ENCODE results near the gene GPC6.
"Not testable (repeated sequence)": the region's sequence is repeated elsewhere in the genome, so short reads cannot be mapped to it uniquely, and the experiment has no call there.

Gene GPC6

DNA sequence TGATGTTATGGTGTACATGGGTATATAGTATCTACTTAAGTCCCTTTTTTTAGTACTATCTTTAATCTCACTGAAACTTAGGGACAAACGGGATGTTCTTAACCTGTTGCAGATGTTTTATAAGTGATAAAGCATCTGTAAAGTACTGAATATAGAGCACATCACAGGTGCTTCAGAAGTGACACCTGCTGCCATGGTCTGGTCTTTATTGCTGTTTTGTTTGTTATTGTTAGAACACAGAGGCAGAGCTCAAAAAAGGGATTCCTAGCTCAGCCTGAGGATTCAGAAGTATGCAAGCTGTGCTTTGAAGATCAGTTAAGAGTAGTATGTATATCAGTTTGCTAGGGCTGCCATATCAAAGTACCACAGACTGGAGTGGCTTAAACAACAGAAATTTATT lies 1033.4 kb downstream of the GPC6 start:
- in situ Hi-C loops (cut with MboI; ENCODE audit: low sequenced_read_pairs): no loop called here

DNA sequence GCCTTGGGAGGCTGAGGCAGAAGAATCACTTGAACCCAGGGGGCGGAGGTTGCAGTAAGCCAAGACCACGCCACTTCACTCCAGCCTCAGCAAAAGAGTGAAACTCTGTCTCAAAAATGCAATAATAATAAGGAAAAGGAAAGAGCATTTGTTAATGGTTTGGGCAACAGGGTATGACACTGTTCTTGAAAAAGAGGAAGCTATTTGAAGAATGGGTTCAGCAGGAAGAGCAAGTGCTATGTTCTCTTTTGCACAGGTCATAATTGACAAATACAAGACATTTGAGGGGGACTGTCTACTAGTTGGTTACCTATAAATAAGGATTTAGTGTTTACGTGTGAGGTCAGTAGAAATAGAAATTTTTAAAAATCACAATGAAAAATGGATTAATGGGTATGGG lies 1034.6 kb downstream of the GPC6 start:
- in situ Hi-C loops (cut with MboI; ENCODE audit: low sequenced_read_pairs): no loop called here

DNA sequence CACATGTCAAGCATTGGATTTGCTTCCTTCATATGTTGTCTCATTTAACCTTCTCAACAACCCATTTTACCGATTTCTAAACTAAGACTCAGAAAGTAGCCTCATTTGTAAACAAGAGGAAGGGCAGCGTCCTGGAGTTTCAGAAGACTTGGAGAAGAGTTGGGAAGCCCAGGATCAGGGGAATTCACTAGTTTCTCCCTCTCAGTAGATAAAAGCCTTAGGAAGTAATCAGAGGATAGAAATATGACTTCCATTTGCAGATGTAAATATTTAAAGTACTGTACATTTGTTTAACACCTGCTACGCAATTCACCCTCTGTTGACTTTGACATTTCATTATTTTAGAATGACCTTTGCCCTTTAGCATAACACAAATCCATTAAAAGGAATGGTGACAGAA lies 1036.4 kb downstream of the GPC6 start:
- in situ Hi-C loops (cut with MboI; ENCODE audit: low sequenced_read_pairs): no loop called here

DNA sequence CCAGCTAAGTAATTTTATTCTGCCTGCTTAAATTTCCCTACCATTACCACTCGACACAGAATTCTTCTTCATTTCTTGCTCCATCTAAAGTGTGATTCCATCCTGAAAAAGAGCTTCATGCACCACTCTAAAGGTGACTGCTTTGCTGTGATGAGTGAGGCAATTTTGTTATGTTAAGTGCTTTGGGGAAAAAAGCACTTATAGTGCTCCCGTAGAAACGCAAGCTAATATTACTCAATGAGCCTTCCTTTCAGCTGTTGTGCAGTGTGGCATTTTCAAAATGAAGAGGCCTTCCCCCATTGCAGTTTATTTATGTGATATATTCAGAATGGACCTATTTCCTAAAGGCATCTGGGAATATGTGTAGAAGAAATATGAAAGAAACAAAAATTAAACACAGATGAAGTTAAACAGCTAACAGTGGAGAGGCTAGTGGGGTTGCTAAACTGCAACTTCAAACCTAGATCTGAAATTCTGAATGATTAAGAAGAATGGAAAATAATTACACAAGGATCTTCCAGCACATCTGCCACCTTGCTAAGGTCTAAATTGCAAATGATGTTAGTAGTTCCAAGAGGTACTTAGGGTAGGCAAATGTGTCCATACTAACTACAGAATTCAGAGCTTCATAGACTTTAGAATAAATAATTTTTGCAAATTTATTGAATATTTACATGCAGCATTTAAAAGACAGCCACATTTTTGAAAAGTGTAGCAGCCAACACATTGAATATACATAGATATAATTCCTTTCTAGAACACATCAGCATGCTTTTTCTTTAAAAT lies 1041.2 kb downstream of the GPC6 start:
- in situ Hi-C loops (cut with MboI; ENCODE audit: low sequenced_read_pairs): no loop called here

DNA sequence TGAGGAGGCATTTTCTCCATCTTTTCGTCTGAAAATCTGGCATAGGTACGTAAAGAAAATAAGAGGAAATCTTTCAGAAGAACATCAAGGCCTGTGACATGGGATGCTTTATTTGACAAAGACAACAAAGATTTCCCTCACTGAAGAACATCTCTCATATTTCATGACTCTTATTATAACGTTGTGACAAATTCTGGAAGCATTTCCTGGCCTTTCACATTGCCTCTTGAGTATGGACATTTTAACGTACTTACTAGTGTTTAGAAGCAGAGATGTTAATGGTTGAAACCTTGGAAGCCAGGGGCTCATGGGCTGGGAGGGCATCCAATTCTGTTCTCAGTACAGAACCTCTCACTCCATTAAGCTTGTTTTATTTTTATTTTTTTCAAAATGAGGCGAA lies 1042.1 kb downstream of the GPC6 start:
- in situ Hi-C loops (cut with MboI; ENCODE audit: low sequenced_read_pairs): no loop called here

DNA sequence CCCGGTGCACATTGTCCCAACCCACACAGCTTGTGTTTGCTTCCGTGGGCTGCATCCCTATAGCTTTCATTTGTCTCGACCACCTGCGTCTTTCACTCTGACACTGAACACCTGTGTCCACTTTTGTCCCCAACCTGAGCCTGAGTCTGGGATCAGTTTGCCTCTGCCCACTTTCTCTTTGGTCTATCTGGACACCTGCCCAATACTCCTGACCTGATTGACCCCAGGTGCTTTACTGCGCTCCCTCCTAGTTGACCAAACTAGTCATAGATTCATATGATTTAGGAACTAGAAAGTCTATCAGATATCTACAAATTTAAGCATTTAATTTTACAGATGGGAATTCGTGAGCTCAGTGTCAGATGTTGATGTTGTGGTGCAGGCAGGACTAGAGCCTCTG lies 1043.0 kb downstream of the GPC6 start:
- in situ Hi-C loops (cut with MboI; ENCODE audit: low sequenced_read_pairs): no loop called here

DNA sequence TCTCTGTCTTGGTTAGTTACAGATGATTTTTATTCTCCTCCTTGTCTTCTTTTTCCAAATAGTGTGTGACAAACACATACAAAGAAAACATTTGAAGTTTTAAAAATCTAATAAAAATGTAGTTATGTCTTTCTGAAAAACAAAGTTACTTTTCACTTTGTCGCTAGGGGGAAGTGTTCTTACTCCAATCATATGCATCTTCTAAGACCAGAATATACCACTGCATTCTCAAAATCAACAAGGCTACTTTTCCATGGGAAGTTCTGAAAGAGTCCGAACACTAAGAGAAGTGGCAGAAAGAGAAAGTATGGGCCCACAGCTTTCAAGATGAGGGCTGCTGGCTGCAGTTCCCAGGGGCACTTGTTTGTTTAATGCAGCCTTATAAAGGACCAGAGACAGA lies 1043.9 kb downstream of the GPC6 start:
- in situ Hi-C loops (cut with MboI; ENCODE audit: low sequenced_read_pairs): no loop called here

DNA sequence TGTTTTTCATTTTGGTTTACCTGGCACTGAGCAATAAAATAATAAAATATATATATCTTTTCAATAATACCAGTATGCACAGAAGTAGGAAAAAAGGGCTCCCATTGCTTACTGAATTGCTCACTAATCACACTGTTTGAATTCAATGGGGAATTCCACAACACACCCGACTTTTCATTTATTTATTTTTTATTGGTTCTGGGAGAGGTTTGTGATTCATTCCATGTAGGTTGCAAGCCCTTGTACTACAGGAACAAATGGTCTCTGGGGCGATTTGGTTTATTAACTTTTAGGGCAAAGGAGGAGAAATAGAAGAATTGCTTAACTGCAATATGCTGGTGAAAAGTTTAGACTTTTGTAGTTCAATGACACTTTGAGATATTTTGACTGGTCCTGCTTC lies 1045.4 kb downstream of the GPC6 start:
- in situ Hi-C loops (cut with MboI; ENCODE audit: low sequenced_read_pairs): no loop called here

DNA sequence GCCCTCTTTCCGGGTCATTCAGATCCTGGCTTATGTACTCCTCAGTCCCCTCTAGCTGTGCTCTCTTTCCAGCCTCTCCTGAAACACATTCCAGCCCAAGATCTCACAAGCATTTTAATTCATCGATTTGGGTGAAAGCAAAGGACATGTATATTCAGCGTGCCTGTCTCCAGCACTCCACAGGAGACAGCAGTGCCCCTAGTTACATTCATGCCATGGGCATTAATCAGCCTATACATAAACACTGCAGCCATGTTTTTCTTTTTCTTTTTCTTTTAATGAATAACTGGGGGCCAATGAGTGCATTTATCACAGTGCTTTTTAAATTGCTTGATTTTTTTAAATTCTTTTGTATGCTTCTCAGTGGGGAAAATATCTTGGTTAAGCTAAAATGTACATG lies 1053.7 kb downstream of the GPC6 start:
- in situ Hi-C loops (cut with MboI; ENCODE audit: low sequenced_read_pairs): no loop called here

DNA sequence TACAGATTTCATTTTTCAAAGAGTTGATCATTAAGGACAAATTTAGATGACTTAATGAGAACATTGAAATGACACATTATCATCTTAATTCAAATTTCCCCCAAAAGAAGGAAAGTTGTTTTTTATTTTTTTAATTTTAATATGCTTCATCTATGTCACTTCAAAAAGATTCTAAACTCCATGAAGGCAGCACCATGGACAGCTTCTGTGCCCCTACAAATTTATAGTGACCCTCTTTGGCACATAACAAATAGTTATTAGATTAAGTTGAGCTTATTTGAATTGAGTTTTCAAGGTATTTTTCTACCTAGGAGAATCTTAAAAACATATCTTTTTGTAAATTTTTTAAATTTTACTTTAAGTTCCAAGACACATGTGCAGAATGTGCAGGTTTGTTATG lies 1054.2 kb downstream of the GPC6 start:
- in situ Hi-C loops (cut with MboI; ENCODE audit: low sequenced_read_pairs): no loop called here

DNA sequence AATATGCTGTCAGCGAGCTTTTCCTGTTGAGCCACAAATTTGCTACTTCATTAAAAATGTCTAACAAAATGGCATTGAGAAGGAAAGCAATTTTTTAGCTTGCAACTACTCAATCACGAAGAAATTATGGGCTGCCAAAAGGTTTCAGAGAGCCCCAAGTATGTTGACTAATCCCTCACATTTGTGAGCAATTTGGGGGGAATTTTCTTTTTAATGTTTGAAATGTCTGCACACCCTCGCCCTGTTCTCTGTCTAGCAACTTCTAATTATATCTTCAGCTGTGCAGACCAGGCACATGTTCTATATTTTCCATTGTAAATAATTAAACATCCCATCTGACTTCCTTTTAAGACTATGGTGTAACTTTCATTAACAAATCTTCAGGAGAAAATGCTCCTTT lies 1060.0 kb downstream of the GPC6 start:
- in situ Hi-C loops (cut with MboI; ENCODE audit: low sequenced_read_pairs): no loop called here

DNA sequence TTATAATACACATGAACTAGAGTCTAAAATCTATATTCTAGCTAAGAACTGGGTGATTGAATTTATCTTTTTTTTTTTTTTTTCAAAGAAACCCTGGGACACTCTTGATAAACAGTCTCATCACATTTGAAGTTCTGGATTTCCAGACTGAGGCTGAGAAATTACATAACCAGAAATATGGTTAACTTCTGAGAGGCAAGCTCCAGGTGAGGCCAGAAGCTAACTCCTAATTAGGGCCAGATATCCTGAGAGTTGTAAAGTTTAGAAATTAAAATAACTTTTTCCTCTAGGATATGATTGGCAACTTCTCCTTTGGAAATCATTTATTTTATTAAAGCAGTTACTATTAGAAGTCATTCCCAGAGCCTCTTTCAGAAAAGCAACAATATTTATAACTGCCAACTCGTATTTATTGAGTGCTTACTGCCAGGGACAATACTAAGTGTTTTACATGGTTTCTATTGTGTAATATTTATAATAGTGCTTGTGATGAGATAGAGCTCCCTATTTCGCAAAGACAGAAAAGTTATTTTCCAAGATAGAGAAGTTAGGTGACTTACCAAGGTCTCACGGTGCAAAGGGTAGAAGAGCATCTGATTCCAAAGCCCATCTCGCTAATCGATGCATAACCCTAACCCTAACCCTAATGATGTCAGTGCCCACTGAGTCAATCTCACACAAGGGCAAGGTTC lies 1065.2 kb downstream of the GPC6 start:
- in situ Hi-C loops (cut with MboI; ENCODE audit: low sequenced_read_pairs): no loop called here

DNA sequence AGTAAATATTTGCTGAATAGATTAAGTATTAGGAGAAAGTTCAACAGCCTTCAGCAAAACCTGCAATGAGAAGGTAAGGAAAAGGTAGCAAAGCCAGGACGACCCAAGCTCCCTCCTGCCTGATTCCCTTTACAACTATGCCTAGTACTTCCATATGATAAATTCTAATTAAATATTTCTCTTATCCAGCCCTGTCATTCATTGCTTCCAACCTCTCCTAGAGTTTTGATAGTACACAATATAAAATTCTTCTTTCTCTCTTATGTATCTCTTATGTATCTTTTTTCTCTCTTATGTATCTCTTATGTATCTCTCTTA lies 1065.7 kb downstream of the GPC6 start:
- in situ Hi-C loops (cut with MboI; ENCODE audit: low sequenced_read_pairs): no loop called here

DNA sequence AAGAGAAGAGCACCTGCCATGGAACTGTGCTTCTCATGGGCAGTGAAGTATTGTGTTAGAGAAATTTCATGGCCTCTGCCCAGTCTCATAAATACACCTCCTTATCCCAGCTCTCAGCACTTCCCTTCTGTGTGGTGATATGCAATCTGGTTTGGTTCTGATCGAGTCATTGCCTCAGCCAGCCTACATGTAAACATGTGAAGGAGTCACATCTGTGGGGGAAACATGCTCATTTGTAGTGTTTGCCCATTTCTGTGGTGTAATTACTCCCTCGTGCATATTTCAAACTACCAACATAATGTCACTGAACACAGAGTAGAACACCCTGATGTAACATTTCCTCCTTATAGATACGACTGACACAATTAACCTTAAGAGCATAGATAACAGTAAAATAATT lies 1069.9 kb downstream of the GPC6 start:
- in situ Hi-C loops (cut with MboI; ENCODE audit: low sequenced_read_pairs): no loop called here

DNA sequence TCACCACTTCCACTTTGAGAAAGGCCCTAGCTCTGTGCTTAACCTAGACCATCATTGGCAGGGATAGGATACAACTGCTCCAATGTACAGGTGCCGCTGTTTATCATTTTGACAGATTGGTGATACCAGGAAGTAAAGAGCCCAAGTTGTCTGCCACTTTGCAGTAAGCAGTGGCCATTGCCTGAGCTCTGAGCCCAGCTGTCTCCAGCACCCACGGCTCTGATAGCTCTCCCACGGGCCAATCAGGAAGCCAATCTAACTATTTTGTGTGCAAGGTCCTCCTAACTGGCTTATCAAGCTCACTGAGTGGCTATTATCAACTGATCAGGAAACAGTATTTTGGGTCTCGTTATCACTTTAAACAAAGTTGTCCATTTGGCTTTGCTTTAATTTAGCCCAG lies 1071.7 kb downstream of the GPC6 start:
- in situ Hi-C loops (cut with MboI; ENCODE audit: low sequenced_read_pairs): no loop called here

DNA sequence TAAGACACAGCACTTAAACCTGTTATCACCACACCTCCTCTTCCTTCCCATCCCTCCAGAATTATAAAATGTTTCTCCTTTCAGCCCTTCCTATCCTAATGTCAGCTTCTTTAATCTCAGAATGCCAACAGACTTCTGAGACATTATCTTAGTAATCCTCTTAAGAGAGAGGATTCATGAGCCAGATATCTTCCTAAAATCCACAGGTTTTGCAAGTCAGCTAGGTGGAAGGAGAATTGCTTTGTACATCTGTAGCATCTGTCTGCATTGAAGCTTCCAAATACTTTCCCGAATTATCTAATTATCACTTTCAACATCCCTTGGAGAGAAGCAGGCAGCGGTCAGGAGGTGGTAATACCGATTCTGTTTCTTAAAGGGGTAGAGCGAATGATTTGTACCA lies 1073.8 kb downstream of the GPC6 start:
- in situ Hi-C loops (cut with MboI; ENCODE audit: low sequenced_read_pairs): no loop called here

DNA sequence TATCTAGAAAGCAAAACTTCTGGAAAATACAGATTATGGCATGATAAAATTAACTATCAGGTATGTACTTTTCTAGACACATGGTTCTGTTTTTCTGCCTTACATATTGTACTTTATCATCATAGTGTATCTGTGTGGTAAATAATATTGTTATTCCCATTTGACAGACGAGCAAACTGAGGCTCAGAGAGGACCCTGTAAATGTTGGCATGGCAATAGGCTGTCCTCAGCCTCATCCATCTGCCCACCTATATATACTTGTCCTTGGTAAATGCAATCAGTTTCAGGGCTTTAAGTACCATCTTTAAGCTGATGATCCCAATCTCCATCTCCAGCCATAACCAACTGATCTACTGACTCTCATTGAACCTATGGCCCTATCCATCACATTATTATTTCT lies 1074.9 kb downstream of the GPC6 start:
- in situ Hi-C loops (cut with MboI; ENCODE audit: low sequenced_read_pairs): no loop called here

DNA sequence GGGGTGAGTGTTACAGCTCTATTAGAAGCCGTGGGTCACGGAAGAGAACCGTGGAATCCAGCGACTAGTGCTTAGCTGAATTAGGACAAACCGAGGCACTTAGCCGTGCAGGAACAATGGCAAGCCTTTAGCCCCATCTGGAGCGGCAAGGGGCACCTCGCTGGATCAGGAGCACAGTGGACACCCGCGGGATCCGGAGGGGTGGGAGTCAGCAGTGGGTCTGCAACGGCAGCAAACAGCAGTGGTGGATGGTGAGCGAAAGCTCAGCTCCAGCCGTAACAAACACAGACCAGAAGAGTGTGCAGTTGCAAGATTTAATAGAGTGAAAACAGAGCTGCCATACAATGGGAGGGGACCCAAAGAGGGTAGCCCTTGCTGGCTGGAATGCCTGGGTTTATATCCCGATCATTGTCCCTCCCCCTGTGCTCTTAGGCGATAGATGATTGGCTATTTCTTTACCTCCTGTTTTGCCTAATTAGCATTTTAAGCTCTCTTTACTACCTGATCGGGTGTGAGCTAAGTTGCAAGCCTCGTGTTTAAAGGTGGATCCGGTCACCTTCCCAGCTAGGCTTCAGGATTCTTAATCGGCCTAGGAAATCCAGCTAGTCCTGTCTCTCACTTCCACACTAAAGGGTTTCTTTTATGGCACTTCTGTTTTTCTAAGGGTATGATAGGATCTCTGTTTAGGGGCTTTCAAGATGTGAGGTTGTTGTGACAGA lies 1076.4 kb downstream of the GPC6 start:
- in situ Hi-C loops (cut with MboI; ENCODE audit: low sequenced_read_pairs): not testable (repeated sequence)

DNA sequence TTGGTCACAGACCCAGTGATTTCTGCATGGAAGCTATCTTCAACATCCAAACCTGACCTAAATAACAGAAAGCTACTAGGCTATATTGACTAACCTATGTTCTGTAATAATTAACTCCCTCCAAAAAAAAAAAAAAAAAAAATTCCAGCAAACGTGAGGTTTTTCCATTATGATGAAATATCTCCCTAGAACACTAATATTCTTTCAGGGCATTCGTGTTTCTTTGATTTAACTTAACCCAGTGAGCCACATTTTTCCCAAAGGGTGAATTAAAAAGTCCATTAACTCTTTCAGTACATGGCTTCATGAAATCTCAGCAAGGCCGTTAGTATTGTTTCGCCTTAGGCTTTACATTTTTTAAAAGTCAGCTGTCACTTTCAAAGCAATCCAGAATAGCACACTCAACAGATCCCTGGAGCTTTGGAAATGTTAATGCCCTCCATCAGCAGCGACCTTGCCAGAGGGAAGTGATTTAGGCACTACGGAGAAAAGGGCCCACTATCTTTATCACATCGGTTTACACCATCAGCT lies 1077.1 kb downstream of the GPC6 start:
- in situ Hi-C loops (cut with MboI; ENCODE audit: low sequenced_read_pairs): no loop called here

DNA sequence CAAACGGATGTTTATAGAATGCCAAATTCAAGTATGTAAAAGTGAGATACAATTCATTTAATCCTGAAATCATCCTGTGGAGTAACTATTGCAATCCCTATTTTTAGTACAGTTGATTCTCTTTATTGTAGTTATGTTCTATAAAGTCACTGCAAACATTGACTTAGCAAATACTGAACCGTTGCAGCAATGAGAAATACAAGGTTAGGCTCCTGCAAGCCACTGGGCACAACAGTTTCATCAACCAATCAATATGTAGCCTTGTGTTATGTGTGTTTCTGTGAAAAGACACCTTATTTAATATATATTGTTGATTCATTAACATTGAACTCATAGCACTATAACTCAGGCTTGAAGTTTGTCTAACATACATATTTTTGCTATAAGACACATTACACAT lies 1078.4 kb downstream of the GPC6 start:
- in situ Hi-C loops (cut with MboI; ENCODE audit: low sequenced_read_pairs): no loop called here

DNA sequence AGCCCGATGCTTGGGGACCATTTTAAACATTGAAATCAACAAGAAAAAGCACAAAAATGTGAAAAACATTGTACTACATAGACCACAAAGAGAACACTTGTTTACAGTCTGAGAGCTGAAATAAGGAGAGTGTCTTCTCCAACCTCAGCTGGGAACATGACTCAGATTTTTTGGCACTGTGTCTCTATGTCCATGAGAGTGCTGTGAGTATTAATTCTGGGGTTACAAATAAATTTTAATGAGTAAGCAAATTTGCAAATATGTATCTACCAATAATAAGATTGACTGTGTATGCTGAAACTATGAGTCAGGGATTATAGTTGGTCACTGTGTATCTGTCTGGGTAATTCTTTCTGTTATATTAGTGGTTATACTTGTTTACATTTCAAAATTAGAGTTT lies 1078.9 kb downstream of the GPC6 start:
- in situ Hi-C loops (cut with MboI; ENCODE audit: low sequenced_read_pairs): no loop called here

DNA sequence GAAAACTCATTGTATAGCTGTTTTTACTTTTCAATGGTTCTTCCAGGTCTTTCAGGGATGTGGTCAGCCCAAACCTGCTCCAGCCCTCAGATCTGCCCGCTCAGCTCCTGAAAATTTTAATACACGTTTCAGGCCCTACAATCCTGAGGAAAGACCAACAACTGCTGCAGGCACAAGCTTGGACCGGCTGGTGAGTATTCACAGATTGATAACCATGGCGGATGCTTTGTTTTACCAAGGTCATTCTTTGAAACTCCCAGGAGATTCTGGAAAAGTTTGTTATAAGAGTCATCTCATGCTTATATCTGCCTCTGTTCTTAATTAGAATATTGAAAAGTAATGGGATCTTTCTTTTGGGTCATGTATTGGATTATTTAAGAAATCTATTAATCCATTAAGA lies 1079.3 kb downstream of the GPC6 start:
- in situ Hi-C loops (cut with MboI; ENCODE audit: low sequenced_read_pairs): no loop called here

Measured in HL-60/S4 treated with phorbol 12-myristate 13-acetate at 8.2 ng/mL for 4 days and 3 days (cell line).